CD4-positive, alpha-beta T cell treated with Interleukin-6 at 100 ng/mL for 8 hours (primary cell): Measurements from ENCODE around the gene KMT2C.
"Not testable (repeated sequence)": the region's sequence is repeated elsewhere in the genome, so short reads cannot be mapped to it uniquely, and the experiment has no call there.

Source experiments
- DNase-seq: peaks from one replicate; pipeline ENCODE4 v3.0.0-alpha.2; 2020; ENCODE audit warnings: mixed read lengths, low spot score

The KMT2C gene

DNA sequence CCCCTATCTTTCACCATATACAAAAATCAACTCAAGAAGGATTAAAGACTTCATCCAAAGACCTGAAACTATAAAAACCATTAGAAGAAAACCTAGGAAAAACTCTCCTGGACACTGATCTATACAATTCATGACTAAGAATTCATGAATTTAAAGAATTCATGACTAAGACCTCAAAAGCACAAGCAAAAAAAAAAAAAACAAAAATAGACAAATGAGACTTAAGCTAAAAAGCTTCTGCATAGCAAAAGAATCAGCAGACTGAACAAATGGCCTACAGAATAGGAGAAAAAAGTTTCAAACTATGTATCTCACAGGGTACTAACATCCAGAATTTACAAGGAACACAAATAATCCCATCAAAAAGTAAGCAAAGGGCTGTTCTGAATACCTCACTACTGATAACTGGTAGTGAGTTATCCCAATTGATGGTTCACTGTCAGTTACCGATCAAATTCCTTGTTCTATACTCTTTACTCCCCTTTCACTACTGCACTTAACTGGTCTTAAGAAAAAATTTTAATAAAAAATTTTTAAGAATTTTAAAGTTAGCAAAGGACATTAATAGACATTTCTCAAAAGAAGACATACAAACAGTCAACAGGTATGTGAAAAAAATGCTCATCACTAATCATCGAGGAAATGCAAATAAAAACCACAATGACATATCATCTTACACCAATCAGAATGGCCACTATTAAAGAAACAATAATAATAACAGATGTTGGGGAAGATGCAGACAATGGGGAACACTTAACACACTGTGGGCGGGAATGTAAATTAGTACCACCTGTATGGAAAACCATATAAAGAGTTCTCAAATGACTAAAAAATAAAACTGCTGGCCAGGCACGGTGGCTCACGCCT is 33.2 kb downstream of the KMT2C start:
- no peak for DNase-seq

DNA sequence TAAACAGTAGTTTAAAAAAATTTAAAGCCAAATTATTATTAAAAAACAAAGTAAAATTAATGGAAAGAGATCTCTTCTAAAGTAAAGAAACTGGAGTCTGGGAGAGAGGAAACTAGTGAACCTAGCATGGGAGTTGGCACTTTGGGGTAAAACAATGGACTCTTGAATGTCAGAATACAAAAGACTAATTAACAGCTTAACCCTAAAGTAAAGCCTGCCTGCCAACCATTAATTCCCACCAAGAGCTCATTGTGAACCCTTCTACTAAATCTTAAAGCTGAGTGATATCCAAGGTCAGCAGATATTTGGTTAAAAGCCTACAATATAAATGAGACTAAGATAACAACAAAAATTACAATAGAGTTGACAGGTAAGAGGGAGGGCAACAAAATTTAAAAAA is 36.5 kb downstream of the KMT2C start:
- DNase-seq = no peak

GRCh38 chr7:152395112-152395511 is 40.7 kb downstream of the KMT2C start:
- DNase-seq = no peak

DNA sequence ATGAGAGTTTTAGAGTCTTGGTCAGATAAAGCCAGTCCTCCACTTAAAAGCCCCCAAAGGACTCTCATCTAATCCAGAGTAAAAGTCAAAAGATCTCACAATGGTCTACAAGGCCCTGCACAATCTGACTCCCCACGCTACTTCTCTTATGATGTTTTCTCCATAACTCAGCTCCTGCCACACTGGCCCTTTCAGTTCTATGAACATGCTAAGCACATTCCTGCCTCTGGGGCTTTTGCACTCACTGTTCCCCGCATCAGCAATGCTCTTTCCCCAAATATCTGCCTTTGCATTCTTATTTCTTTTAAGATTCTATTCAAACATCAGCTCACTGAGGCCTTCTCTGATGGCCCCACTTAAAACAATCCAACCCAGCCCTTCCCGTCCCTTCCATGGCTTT is 41.6 kb downstream of the KMT2C start:
- DNase-seq = not testable (repeated sequence)

- no peak for DNase-seq
Measured at GRCh38 chr7:152392254-152392653, 43.5 kb downstream of the KMT2C start.

DNA sequence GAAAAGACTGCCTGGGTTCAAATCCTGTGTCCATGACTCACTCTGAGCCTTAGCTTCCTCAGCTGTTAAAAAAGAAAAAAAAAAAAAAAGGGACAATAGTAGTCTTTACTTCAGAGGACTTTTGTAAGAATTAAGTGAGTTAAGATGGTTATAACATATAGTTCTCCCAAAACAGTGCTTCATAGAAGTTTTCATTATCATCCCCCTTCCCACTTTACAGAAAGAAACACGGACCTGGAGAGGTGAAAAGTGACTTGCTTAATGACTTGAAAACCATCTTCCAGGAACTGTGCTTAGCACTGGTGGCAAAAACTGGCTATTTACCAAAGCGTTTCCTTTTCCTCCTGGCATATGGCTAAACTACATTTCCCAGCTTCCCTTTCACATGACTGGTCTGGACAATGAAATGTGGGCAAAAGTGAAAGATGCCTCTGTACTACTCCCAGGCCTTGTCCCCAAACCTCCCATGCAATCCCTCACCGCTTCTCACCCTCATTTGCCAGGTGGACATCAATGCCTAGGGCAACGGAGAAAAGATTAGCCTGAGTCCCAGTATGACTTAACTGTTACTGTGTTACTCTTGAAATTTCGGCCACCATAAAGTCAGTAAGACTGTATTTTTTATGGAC is 49.6 kb downstream of the KMT2C start:
- not testable (repeated sequence) for DNase-seq

DNA sequence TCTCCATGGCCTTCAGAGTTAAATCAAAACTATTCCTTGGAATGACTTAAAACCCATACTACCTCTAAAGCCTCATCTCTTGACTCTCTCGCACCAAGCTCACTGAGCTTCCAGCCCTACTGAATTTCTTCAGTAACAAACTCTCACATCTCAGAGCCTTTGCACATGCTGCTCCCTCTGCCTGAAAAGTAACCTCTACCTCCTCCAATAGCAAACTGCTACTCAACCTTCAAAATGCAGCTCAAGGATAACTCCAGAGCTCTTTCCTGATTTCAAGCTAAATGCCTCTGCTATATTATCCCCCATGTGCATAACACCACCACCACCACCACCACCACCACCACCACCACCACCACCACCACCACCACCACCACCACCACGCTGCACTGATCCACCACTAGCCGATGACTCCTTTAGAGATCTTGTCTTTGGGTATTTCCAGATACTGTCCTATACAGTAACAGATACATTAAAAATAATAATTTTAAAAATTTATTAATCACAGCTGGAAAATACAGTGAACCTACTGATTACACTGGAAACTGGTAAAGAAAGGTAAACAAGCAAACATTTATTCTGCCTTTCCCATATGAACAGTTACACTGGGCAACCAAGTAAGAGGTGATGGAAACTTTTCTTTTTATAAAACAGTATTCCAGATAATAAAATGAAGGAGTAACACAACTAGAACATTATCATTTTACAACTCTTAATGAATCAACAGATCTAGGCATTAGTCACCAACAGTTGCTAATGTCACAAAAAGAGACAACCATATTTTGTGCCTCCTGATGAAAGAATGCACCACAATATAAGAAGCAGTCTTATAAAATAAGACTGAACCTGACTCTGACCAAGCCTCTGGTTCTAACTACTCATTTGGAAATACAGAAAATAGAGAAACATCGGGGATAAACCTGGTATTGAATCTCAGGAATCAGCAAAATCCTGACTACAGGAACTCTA is 51.3 kb downstream of the KMT2C start:
- DNase-seq = not testable (repeated sequence)

- DNase-seq = no peak
Measured at GRCh38 chr7:152383341-152384234, 52.2 kb downstream of the KMT2C start.

- no peak for DNase-seq
Measured at GRCh38 chr7:152382244-152382643, 53.6 kb downstream of the KMT2C start.

DNA sequence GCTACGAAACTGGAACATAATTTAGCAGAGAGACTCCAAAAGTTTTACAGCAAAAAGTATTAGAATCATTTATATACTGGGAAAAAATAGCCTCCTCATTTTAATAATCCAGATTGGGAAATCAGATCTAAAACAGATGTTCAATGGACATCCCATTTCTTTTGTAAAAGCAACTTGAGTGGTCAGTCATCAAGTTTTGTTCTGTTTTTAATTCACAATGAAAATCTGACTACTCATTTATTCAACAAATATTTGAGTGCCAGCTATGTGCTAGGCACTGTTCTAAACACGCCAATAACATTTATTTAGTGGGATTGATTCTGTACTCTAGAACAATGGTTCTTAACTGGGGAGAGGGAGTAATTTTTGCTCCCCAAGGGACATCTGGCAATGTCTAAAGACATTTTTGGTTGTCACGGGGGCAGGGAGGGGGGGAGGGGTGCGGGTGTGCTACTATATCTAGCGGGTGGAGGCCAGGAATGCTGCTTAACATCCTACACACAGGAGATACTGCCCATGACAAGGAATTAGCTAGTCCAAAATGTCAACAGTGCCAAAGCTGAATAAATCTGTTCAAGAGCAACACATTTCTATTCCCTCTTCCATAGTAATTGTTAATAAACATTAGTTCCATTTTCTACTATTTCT is 54.7 kb downstream of the KMT2C start:
- DNase-seq = not testable (repeated sequence)

DNA sequence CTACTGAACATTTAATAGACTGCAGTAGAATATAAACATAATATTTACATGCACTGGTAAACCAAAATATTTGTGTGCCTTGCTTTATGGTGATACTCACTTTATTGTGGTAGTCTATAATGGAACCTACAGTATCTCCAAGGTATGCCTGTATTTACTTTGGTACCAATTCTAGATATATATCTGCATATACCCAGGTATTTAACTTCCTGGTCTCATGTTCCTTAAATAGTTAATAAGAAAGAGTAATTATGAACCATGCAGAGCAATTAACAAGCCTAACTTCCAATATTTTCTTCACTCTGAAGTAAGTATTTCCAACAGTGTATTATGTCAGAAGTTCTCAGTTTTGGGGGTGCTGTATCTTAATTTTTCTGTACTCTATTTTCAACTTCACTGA is 57.3 kb downstream of the KMT2C start:
- not testable (repeated sequence) for DNase-seq

DNA sequence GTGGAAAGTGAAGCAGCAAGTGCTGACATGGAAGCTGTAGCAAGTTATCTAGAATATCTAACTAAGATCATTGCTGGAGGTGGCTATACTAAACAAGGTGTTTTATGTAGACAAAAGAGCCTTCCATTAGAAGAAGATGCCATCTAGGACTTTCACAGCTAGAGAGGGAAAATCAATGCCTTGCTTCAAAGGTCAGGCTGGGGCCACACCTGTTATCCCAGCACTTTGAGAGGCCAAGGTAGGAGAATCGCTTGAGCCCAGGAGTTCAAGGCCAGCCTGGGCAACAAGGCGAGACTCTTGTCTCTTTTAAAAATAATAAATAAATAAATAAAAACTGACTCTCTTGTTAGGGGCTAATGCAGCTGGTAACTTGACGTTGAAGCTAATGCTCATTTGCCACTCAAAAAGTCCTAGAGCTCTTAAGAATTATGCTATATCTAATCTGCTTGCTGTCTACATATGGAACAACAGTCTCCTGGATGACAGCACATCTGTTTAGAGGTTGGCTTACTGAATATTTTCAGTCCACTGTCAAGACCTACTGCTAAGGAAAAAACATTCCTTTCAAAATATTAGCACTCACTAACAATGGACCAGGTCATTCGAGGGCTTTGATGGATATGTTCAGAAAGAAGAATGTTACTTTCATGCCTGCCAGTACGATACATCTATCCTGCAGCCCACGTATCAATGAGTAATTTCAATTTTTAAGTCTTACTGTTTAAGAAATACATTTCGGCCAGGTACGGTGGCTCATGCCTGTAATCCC is 58.9 kb downstream of the KMT2C start:
- not testable (repeated sequence) for DNase-seq

GRCh38 chr7:152370297-152370696 is 65.5 kb downstream of the KMT2C start:
- DNase-seq = no peak

GRCh38 chr7:152369518-152369917 is 66.3 kb downstream of the KMT2C start:
- no peak for DNase-seq

GRCh38 chr7:152367170-152367569 is 68.6 kb downstream of the KMT2C start:
- DNase-seq = no peak

- no peak for DNase-seq
Measured at GRCh38 chr7:152366662-152367061, 69.1 kb downstream of the KMT2C start.

- DNase-seq = no peak
Measured at GRCh38 chr7:152365982-152366603, 69.7 kb downstream of the KMT2C start.

- no peak for DNase-seq
Measured at GRCh38 chr7:152363798-152364197, 72.0 kb downstream of the KMT2C start.

GRCh38 chr7:152362128-152362926 is 73.5 kb downstream of the KMT2C start:
- no peak for DNase-seq
